ENCODE measurements around the gene NME5. TPM values are rescaled to one million over a fixed set of nuclear protein-coding genes. Genes with fewer than 3 reads are reported as not detected.

The NME5 gene
- total and polyA plus RNA-seq, 9 of the 15 experiments (the other 6 are each of a cell fraction or from before 2014, with no cell fraction given) = not detected

DNA sequence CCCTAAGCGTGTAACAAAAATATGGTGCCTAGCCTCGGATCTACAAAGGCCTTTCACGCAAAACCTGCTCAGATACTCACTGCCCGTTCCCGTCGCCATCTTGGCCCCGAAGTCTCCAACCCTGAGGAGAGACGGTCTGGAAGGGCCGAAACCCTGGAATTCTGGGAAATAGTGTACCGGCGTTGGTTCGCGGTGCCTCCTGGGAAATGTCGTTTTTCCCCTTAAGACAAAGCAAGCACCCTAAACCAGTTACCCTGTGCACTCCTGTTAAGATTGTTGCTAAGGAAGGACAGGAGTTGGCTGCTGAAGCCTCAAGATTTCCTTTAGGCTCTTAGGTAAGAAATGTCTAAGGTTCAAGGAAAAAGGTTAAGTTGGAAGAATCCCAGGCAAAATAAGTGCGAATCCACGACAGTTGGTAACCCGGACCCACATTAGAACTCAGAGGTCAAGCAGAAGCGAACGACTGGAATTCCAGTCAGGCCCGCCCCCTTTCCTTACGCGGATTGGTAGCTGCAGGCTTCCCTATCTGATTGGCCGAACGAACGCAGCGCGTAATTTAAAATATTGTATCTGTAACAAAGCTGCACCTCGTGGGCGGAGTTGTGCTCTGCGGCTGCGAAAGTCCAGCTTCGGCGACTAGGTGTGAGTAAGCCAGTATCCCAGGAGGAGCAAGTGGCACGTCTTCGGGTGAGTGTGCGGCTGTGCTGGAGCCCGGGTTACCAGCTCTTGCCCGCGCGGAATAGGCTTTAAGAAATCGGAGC lies 39.5 kb upstream of the NME5 start, which contains the start of the genes BRD8 and KIF20A (continued):
- TF ChIP-seq, protein P1, sequence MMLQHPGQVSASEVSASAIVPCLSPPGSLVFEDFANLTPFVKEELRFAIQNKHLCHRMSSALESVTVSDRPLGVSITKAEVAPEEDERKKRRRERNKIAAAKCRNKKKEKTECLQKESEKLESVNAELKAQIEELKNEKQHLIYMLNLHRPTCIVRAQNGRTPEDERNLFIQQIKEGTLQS (IDR thresholded peaks at IDR 0.05) = no peak
- TF ChIP-seq, protein P1 (CRISPR knock-in tag; conservative IDR thresholded peaks at IDR 0.05) = 0 out of 2 replicates have a peak, but pooled peaks have one; percentile 34
- TF ChIP-seq ZNF77 (CRISPR knock-in tag; IDR thresholded peaks at IDR 0.05) (no peak), CSDE1 (IDR thresholded peaks at IDR 0.05) (no peak), ZNF41 (CRISPR knock-in tag; conservative IDR thresholded peaks at IDR 0.05) (0 out of 2 replicates have a peak, but pooled peaks have one; percentile 6), BRF1 (IDR thresholded peaks at IDR 0.05; ENCODE audit: borderline replicate concordance, extremely low read depth, insufficient read length) (no peak), CHCHD3 (CRISPR knock-in tag; IDR thresholded peaks at IDR 0.05) (no peak), EP300 (IDR thresholded peaks at IDR 0.05; ENCODE audit: low read length) (no peak), RBM25 (IDR thresholded peaks at IDR 0.05; ENCODE audit: low read depth, low read length, severe bottlenecking) (peak; percentile 59), SMARCA4 (IDR thresholded peaks at IDR 0.05) (no peak), SAFB2 (IDR thresholded peaks at IDR 0.05; ENCODE audit: borderline replicate concordance, low read depth, low read length, severe bottlenecking) (no peak), ZNF436 (CRISPR knock-in tag; IDR thresholded peaks at IDR 0.05) (no peak), ETS2 (tag; IDR thresholded peaks at IDR 0.05; ENCODE audit: borderline replicate concordance, poor library complexity, severe bottlenecking) (no peak), PHTF2 (CRISPR knock-in tag; IDR thresholded peaks at IDR 0.05) (no peak), NCOA2 (IDR thresholded peaks at IDR 0.05; ENCODE audit: partially characterized antibody in 2 of 2) (no peak)
- TF ChIP-seq, protein P2, sequence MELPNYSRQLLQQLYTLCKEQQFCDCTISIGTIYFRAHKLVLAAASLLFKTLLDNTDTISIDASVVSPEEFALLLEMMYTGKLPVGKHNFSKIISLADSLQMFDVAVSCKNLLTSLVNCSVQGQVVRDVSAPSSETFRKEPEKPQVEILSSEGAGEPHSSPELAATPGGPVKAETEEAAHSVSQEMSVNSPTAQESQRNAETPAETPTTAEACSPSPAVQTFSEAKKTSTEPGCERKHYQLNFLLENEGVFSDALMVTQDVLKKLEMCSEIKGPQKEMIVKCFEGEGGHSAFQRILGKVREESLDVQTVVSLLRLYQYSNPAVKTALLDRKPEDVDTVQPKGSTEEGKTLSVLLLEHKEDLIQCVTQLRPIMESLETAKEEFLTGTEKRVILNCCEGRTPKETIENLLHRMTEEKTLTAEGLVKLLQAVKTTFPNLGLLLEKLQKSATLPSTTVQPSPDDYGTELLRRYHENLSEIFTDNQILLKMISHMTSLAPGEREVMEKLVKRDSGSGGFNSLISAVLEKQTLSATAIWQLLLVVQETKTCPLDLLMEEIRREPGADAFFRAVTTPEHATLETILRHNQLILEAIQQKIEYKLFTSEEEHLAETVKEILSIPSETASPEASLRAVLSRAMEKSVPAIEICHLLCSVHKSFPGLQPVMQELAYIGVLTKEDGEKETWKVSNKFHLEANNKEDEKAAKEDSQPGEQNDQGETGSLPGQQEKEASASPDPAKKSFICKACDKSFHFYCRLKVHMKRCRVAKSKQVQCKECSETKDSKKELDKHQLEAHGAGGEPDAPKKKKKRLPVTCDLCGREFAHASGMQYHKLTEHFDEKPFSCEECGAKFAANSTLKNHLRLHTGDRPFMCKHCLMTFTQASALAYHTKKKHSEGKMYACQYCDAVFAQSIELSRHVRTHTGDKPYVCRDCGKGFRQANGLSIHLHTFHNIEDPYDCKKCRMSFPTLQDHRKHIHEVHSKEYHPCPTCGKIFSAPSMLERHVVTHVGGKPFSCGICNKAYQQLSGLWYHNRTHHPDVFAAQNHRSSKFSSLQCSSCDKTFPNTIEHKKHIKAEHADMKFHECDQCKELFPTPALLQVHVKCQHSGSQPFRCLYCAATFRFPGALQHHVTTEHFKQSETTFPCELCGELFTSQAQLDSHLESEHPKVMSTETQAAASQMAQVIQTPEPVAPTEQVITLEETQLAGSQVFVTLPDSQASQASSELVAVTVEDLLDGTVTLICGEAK (IDR thresholded peaks at IDR 0.05) = peak; percentile 95
- TF ChIP-seq, protein P2 (CRISPR knock-in tag; IDR thresholded peaks at IDR 0.05) = no peak
